Hypothalamus (tissue), 51 donors: ENCODE data around the gene TPD52L2.
"Not testable (repeated sequence)": the region's sequence is repeated elsewhere in the genome, so short reads cannot be mapped to it uniquely, and the experiment has no call there.

Experiments
- DNase-seq, 51 donors: peaks; one replicate each; lab custom pipeline; 2025; lab: John Stamatoyannopoulos, UW

Gene TPD52L2

DNA sequence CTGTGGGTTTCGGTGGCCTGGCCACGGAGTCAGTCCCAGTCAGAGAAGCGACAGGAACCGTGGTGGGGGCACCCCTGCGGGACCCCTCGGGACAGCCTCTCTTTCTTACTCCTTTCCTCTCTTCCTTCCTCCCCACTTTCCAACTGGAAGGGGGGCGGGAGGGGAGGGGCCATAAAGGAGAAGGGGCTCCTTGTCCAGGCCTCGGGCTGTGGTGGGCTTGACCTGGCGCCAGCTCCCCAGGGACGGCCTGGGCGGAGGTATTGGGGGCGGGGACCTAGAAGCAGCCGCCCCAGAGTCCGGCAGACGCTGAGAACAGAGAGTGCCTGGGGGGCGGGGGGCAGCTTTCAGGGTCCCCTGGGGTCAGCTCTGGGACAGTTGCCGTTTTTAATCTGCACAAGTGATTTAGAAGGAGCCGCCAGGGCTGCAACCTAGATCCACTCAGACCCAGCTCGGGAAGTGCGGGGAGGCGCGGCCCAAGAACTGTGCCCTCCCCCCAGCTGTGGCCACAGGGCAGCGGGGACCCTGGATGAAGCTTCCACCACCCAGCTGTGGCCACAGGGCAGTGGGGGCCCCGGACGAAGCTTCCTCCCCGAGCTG lies 10.2 kb upstream of the TPD52L2 start:
- DNase-seq = no peak

DNA sequence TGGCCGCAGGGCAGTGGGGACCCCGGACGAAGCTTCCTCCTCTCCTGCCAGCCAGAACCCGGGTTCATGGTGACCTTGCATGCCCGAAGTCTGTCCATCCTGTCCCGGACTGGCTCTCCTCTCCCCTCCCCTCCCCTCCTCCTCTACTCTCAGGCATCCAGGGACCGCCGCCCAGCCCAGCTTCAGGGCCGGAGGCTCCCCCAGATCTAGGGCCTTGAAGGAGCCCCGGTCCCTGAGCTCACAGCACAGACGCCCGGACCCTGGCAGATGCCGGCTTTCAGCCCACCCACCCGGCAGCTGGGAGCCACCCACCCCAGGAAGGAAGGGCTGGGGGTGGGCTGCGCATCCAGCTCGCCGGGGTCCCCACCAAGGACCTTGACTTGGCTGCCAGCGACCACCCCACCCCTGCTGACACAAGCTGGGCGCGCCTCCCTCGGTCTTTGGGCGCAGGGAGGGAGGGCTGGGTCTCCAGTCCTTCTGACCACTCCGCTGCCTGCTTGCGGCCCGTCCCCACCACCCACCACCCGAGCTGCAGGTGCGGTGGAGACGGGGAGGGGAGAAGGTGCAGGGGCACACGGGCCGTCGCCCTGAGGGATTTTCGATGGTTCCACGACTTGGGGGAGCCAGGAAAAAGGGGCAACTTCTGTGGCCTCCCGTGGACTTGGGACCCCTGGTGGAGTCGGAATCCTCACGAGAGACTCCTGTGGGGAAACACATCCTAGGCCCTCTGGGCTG lies 9.5 kb upstream of the TPD52L2 start:
- DNase-seq = no peak

DNA sequence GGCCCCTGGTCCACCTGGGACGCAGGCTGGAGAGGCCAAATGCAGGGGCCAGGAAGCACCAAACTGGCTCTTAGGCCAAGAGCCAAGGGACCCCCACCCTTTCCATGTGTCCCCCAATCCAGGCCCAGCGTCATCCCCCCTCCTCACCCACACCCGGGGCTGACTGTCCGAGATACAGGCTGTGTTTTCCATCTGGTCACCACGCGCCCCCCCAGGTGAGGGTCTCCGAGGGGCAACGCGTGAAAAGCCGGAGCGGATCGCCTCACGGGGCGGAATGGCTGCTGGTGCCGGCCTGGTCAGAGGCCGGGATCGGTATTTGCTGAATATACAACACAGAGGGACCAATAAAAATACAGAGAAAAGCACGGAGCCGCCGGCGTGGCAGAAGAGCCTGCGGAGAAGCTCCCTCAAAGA lies 9.0 kb upstream of the TPD52L2 start:
- DNase-seq = no peak

DNA sequence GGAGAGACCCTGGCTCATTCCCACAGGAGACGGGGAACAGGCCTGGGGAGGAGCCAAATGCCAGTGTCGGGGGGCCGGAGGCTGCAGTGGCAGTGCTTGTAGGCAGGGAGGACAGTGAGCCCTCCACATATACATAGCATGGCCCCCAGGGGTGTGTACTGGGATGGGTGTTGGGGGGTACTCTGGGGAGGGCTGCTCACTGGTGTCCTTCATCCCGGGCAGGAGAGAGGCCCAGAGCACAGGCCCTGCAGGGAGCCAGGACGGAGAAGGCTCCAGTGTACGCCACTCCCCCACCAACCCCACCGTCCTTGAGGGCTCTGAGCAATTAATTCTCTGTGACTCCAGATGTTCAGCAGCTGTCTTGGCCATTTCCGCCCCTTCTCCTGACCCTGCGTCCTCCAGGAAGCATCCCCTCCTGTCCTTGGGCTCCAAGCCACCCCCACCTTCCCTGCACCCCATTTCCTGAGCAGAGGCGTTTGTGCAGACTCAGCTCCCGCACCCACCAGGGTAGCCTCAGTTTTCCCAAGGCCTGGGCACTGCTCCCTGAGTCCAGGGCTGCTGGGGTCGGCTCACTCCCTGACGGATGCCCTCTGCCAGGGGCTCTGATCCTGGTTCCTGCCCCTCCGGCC lies 7.2 kb upstream of the TPD52L2 start:
- no peak for DNase-seq

DNA sequence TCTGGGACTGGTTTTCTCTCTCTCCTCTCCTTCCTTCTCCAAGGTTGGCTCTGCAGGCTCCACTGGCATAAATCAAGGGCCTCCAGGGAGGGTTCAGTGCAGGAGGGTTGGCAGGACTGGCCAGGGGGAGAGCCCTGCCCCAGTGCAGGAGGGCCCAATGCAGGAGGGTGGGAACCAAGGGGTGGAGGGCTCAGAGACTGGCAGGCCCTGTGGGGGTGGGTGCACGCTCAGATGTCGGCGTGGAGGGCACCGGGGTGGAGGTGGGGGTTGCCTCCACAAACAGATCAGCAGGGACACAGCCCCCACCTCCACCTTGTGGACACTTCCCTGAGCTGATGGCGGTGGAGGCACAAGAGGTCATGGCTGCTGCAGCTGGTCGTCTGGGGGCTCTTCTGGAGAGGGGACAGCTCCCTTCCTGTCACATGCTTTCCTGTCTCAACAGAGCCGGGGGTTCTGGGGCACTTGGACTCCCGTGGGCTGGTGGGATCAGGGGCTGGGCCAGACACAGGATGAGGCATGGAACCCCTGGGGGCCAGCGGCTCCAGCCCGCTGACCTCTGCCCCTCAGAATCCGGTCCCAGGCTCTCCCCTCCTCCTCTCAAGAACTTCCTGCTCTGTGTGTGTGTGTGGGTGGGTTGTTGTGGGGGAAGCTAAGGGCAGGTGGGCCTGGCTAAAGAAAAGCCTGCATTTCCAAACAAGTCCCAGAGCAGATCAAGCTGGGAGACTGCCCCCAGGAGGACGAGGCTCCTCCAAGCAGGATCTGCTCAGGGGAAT lies 6.5 kb upstream of the TPD52L2 start:
- DNase-seq = no peak

DNA sequence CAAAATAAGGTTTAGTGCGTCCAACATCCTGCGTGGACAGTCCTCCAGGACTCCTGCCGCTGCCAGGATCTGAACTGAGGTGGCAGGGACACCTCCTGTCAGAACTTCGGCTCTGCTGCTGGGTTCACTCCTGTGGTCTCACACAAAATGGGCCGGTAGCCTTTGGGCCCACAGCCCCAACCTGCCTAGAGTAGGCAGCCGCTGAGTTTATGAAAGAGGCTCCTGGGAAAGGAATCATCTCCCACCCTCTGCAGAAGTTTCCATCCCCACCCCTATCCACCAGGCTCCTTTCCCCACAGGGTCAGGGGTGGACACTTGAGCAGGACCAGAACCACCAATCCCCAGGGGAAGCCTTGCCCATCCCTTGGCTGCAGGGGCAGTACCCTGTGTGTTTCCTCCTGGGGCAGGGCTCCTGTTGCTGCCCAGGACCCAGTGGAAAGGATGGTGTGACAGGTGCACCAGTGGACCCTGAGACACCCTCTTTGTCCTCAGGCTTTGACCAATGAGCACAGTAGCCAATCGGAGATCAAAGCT lies 5.8 kb upstream of the TPD52L2 start:
- DNase-seq = no peak

DNA sequence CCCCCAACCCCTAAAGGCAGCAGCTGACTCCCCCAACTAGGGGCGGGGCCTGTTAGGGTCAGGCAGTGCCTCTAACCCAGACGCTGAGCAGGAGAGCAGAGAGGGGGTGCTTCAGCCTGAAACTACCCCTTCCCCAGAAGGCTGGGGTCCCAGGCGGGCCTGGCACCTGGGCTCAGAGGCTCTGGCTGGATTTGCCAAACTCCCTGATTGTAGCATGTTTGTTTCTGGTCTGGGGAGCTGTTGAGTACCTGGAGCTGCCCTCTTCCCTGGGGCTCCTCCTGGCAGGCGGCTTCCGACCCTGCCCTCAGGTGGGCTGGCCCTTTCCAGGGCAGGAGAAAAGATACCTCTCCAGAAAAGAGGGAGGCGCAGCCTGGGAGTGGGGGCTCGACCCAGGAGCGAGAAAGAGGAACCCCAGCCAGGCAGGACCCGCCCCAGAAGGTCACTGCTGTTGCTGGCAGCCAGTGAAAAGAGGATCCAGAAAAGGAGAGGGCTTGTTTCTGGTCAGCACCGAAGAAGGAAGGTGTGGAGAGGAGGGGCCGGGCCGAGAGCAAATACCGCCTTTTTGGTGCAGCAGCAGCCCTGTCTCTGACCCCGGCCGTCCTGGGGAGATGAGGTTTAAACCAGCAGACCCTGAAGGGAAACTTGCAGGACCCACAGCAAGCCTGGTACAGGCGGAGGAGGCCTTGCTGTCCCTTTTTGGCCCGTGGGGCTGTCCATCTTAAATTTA lies 4.6 kb upstream of the TPD52L2 start:
- peak in 6 of 51 donors; percentile 6 to 25 (median 18) for DNase-seq

DNA sequence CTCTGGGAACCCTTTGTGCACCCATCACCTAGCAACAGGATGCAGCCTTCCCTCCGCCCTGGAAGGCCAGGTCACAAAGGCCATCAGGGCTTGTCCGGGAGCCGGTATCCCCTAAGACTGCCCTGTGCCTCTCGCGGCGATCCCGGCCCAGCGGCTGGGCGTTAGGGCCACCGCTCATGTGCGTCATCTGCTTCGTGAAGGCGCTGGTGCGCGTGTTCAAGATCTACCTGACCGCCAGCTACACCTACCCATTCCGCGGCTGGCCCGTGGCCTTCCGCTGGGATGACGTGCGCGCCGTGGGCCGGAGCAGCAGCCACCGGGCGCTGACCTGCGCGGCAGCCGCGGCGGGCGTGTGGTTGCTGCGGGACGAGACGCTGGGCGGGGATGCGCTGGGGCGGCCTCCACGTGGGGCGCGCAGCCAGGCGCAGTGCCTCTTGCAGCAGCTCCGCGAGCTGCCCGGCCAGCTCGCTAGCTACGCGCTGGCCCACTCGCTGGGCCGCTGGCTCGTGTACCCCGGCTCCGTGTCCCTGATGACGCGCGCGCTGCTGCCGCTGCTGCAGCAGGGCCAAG lies 3.6 kb upstream of the TPD52L2 start, which contains the start of gene ABHD16B:
ABHD16B (plus strand) TSS at position 134 of the 570 bp plus-strand sequence; CDS start at position 177, 43 bp downstream.
- no peak for DNase-seq

DNA sequence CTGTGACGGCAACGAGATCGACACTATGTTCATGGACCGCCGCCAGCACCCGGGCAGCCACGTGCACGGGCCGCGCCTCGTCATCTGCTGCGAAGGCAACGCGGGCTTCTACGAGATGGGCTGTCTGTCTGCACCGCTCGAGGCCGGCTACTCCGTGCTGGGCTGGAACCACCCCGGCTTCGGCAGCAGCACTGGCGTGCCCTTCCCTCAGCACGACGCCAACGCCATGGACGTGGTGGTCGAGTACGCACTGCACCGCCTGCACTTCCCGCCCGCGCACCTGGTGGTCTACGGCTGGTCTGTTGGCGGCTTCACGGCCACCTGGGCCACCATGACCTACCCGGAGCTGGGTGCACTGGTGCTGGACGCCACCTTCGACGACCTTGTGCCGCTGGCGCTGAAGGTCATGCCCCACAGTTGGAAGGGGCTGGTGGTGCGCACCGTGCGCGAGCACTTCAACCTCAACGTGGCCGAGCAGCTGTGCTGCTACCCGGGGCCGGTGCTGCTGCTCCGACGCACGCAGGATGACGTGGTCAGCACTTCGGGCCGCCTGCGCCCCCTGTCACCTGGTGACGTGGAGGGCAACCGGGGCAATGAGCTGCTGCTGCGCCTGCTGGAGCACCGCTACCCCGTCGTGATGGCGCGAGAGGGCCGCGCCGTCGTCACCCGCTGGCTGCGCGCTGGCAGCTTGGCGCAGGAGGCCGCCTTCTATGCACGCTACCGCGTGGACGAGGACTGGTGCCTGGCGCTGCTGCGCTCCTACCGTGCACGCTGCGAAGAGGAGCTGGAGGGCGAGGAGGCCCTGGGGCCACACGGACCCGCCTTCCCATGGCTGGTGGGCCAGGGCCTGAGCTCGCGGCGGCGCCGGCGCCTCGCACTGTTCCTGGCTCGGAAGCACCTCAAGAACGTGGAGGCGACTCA lies 2.8 kb upstream of the TPD52L2 start:
- no peak for DNase-seq

DNA sequence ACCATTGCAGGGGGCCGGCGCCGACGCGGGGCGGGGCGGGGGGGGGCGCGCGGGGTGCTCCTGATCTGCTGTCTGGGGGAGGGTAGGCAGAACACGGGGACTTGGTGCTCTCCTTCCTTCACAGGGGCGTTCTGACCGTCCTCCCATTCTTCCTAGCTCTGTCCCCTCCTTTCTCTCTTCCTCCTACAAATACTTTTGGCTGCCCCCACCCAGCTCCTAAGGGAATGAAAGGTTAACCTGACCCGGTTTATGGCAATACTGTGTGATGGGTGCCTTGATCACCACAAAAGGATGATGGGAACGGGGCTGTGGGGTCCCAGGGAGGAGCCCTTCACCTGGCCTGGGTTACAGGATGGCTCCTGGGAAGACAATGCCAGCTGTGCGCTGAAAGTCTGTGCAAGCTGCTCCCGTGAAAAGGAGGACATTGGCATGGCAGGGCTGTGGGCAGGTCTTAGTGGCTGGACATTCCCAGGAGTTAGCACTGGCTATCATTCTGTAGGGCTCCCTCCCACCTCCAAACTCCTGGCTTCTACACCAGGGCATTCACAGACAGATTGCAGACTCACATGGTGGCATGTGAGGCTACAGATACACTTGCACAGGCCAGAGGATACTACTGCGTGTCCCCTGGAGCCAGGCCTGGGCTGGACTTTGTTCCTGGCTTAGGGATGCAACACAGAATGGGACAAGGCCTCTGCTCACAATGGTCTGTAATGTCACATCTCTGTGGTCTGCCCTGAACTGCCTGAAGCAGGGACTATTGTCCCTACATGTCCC lies 1.9 kb upstream of the TPD52L2 start:
- no peak for DNase-seq

DNA sequence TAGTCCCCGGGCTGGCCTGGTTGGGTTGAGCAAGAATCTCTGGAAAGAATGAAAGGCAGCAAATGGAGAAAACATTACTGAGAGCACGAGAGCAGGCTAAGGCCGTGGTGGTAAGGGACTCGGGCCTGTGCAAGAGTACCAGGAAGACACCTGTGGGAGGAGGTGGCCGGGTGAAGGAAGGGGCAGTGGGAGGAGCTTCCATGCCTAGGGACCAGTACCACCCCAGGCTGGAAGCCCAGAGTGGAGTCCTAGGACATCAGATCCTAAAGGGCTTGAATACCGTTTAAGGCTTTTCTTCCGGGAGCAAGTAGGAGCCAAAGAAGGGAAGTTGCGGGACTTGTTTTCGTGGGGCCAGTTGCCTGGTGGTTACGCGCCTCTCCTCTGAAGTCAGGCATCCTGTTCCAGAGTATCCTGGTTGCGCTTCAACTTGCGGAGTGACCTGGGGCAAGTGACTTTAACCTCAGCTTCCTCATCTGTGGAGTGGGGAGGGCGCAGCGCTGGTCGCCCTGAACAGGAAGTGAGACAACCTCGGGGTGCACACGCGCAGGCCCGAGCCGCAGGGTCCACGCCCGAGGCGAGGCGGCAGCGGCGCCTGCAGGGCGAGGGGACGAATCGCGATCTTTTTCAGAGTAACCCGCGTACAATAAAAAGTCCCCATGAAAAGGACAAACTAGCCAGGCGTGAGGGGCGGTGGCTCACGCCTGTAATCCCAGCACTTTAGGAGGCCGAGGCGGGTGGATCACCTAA lies 1.1 kb upstream of the TPD52L2 start:
- peak in 45 of 51 donors; percentile 10 to 71 (median 46) for DNase-seq

DNA sequence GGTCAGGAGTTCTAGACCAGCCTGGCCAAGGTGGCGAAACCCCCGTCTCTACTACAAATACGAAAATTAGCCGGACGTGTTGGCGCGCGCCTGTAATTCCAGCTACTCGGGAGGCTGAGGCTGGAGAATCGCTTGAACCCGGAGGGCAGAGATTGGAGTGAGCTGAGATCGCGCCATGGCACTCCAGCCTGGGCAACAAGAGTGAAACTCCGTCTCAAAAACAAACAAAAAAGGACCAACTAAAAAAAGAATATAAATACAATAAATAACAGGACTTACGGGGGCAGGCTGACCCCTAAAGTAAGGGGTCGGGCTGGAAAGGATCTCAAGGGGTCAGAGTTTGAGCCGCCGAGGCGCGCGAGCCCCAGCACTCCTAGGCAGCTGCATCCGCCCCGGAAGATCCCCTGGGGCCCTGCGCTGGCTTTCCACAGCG lies 509 bp upstream of the TPD52L2 start:
- no peak for DNase-seq

DNA sequence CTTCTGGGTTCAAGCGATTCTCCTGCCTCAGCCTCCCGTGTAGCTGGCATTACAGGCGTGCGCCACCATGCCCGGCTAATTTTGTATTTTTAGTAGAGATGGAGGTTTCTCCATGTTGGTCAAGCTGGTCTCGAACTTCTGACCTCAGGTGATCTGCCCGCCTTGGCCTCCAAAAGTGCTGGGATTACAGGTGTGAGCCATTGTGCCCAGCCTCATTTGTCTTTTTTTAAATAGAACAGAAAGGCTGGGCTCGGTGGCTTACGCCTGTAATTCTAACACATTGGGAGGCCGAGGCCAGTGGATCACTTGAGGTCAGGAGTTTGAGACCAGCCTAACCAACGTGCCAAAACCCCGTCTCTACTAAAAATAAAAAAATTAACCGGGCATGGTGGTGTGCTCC lies 2.0 kb downstream of the TPD52L2 start:
- DNase-seq = not testable (repeated sequence)

DNA sequence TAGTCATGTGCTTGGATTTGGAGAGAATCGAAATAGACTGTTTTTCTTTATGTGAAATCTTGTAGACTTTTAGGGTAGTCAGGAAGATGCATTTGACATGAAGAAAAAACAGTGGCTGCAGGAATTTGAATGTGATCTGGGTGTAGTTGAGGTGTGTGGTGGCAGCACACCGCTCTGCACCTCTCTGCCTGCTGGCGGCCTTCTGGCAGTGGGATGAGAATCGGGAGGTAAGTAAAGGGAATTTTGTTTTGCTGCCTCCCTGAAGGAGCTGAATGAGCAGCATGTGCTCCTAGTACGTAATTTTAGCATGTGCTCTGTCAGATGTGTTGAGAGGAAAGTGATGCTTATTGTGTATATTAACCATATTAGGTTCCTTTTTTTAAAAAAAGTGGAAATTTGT lies 3.2 kb downstream of the TPD52L2 start:
- DNase-seq = no peak

DNA sequence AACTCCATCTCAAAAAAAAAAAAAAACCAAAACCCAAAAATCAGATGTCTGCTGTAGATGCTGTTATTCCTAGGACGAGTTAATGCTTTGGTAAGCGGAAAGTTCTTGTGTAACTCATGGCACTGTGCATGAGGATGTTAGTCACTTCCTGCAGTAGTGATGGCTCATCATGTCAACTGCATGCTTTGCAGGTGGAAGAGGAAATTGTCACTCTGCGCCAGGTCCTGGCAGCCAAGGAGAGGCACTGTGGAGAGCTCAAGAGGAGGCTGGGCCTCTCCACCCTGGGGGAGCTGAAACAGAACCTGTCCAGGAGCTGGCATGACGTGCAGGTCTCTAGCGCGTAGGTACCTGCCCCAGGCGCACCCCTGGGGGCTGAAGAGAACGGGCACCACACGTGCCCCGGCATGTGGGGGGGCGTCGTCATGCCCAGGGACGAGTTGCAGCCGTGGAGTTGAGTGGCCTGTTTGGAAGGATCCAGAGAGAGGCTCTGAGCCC lies 8.5 kb downstream of the TPD52L2 start:
- DNase-seq = peak in 3 of 51 donors; percentile 13 to 28 (median 16)

DNA sequence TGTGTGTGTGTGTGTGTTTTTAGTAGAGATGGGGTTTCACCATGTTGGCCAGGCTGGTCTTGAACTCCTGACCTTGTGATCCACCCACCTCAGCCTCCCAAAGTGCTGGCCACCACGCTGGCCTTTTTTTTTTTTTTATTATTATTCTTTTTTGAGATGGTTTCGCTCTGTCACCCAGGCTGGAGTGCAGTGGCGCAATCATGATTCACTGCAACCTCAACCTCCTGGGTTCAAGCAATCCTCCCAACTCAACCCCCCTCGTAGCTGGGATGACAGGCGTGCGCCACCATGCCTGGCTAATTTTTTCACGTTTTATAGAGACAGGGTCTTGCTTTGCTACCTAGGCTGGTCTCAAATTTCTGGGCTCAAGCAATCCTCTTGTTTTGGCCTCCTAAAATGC lies 9.2 kb downstream of the TPD52L2 start:
- DNase-seq = not testable (repeated sequence)

DNA sequence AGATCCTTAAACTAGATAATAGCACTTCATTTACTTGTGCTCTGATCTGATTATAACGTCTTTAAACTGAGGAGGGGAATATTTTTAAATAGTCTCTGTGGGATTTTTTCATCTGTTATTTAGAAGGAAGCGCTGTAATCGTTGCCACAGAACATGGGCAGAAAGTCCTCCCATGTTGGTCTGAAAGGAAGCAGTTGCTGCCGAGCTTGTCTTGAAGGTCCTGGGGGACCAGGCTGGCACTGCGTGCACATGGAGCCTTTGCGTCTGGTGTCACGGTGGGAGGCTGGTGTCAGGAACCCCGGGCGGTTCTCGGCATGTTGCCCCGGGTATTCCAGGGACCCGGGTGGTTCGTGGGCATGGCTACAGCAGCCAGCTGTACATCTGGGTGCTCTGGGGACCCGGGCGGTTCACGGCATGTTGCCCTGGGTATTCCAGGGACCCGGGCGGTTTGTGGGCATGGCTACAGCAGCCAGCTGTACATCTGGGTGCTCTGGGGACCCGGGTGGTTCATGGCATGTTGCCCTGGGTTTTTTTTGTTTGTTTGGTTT lies 11.5 kb downstream of the TPD52L2 start:
- DNase-seq = no peak
